ENCODE results near the gene FARS2.

Gene FARS2

GRCh38 chr6:5763407-5763806 lies 502.1 kb downstream of the FARS2 start:
- no peak overlapping the region for H3K4me3 ChIP-seq (ENCODE audit: low read depth, low read length)
- TF ChIP-seq CTCF (conservative IDR thresholded peaks at IDR 0.05; ENCODE audit: low read depth, low read length) = no peak
- peak; percentile 12 for DNase-seq (ENCODE audit: low read depth)

GRCh38 chr6:5763871-5764270 lies 502.6 kb downstream of the FARS2 start:
- peak; percentile 22 for DNase-seq (ENCODE audit: low read depth)
- no peak for TF ChIP-seq CTCF (conservative IDR thresholded peaks at IDR 0.05; ENCODE audit: low read depth, low read length)
- no peak overlapping the region for H3K4me3 ChIP-seq (ENCODE audit: low read depth, low read length)

GRCh38 chr6:5764401-5764955 lies 503.2 kb downstream of the FARS2 start:
- no peak overlapping the region for H3K4me3 ChIP-seq (ENCODE audit: low read depth, low read length)
- peak; percentile 4 for DNase-seq (ENCODE audit: low read depth)
- TF ChIP-seq CTCF (conservative IDR thresholded peaks at IDR 0.05; ENCODE audit: low read depth, low read length) = no peak

- no peak overlapping the region for H3K4me3 ChIP-seq (ENCODE audit: low read depth, low read length)
- TF ChIP-seq CTCF (conservative IDR thresholded peaks at IDR 0.05; ENCODE audit: low read depth, low read length) = no peak
- no peak for DNase-seq (ENCODE audit: low read depth)
Measured at GRCh38 chr6:5765141-5765760, 503.9 kb downstream of the FARS2 start.

- TF ChIP-seq CTCF (conservative IDR thresholded peaks at IDR 0.05; ENCODE audit: low read depth, low read length) = peak; percentile 61
- peak; percentile 18 for DNase-seq (ENCODE audit: low read depth)
Measured at GRCh38 chr6:5766260-5766659, 504.9 kb downstream of the FARS2 start.

GRCh38 chr6:5767471-5767870 lies 506.2 kb downstream of the FARS2 start:
- DNase-seq (ENCODE audit: low read depth) = no peak
- no peak for TF ChIP-seq CTCF (conservative IDR thresholded peaks at IDR 0.05; ENCODE audit: low read depth, low read length)
- no peak overlapping the region for H3K4me3 ChIP-seq (ENCODE audit: low read depth, low read length)

More at GRCh38 chr6:5766260-5766659, 504.9 kb downstream of the FARS2 start:
- H3K4me3 ChIP-seq (ENCODE audit: low read depth, low read length) = no peak overlapping the region

GRCh38 chr6:5771211-5771610 lies 509.9 kb downstream of the FARS2 start:
- H3K4me3 ChIP-seq (ENCODE audit: low read depth, low read length) = no peak overlapping the region
- no peak for TF ChIP-seq CTCF (conservative IDR thresholded peaks at IDR 0.05; ENCODE audit: low read depth, low read length)
- DNase-seq (ENCODE audit: low read depth) = no peak
